Lower lobe of right lung (tissue), 2 donors: ENCODE data around the gene ENTPD7. TPM values are rescaled to one million over a fixed set of nuclear protein-coding genes. Genes with fewer than 3 reads are reported as not detected.
"Not testable (repeated sequence)": the region's sequence is repeated elsewhere in the genome, so short reads cannot be mapped to it uniquely, and the experiment has no call there.

Experiments used
- ATAC-seq, 2 donors: fragments of 200-7000 bp; cut with Tn5 transposase; one replicate each; pipeline ENCODE4 v1.9.1; 2020 to 2022; ENCODE audit warnings: mild to moderate bottlenecking in 2 of 2, moderate library complexity in 2 of 2
- DNase-seq: peaks from one replicate; pipeline ENCODE4 v3.0.0-alpha.2; 2020
- H3K27ac ChIP-seq: fragments of 200-600 bp; one replicate; pipeline ENCODE4 v1.8.0; 2022
- H3K27me3 ChIP-seq: fragments of 200-600 bp; one replicate; pipeline ENCODE4 v1.8.0; 2022; ENCODE audit warnings: low read depth
- H3K36me3 ChIP-seq: fragments of 200-600 bp; one replicate; pipeline ENCODE4 v1.8.0; 2022; ENCODE audit warnings: mild to moderate bottlenecking
- H3K4me1 ChIP-seq: fragments of 200-600 bp; one replicate; pipeline ENCODE4 v1.8.0; 2022
- H3K4me3 ChIP-seq: fragments of 200-600 bp; one replicate; pipeline ENCODE4 v1.8.0; 2022; ENCODE audit warnings: mild to moderate bottlenecking
- H3K9me3 ChIP-seq: fragments of 200-600 bp; one replicate; pipeline ENCODE4 v1.8.0; 2022
- CTCF ChIP-seq: fragments of 200-600 bp; IDR thresholded peaks from one replicate; pipeline ENCODE4 v1.8.0; 2022; ENCODE audit warnings: antibody characterized with exemption, mild to moderate bottlenecking
- intact Hi-C: fragments of 100-400 bp; cut with DNase I; formaldehyde crosslinking; loops from one replicate; pipeline ENCODE4 v1.11.0; 2022
- total RNA-seq: library from RNA; stranded (reverse); fragmentation: NEBNext Ultra II Directional; extraction: Animal tissue kit (Norgen Biotek cat#: 25700); gene quantifications from one replicate; pipeline ENCODE4 v1.2.1, GENCODE V29; 2021
- donor health status: DM: no; HTN: yes; CAD: no; lungs with severe emphysema.

Gene ENTPD7
- total RNA-seq, 1 donor from 2014 or later: 8.1 TPM

GRCh38 chr10:99740933-99741559 lies 81.7 kb downstream of the ENTPD7 start:
- ATAC-seq (no peak), DNase-seq (no peak)
- intact Hi-C loops: no loop called here
- no peaks in the 10 kb centered on the region for H3K27me3 ChIP-seq
- H3K36me3 ChIP-seq: peaks cover 88% of the 10 kb centered on the region
- H3K27ac ChIP-seq: no peak overlapping the region
- H3K4me1 ChIP-seq: no peaks in the 10 kb centered on the region
- H3K9me3 ChIP-seq: peaks cover 12% of the 10 kb centered on the region
- H3K4me3 ChIP-seq: no peak overlapping the region
- no peak for TF ChIP-seq CTCF

GRCh38 chr10:99742254-99742653 lies 82.9 kb downstream of the ENTPD7 start:
- Histone ChIP-seq H3K27ac (no peak overlapping the region), H3K4me3 (no peak overlapping the region), H3K4me1 (no peaks in the 10 kb centered on the region), H3K27me3 (no peaks in the 10 kb centered on the region), H3K9me3 (peaks cover 12% of the 10 kb centered on the region), H3K36me3 (peaks cover 88% of the 10 kb centered on the region)
- DNase-seq (no peak), ATAC-seq (no peak)
- intact Hi-C loops: no loop called here
- no peak for TF ChIP-seq CTCF

- Histone ChIP-seq H3K4me1 (no peaks in the 10 kb centered on the region), H3K9me3 (peaks cover 12% of the 10 kb centered on the region), H3K27me3 (no peaks in the 10 kb centered on the region), H3K36me3 (peaks cover 88% of the 10 kb centered on the region), H3K27ac (no peak overlapping the region), H3K4me3 (no peak overlapping the region)
- no peak for DNase-seq
- ATAC-seq: no peak
- TF ChIP-seq CTCF: no peak
- intact Hi-C loops: no loop called here
Observed at GRCh38 chr10:99742701-99743100, 83.4 kb downstream of the ENTPD7 start.

GRCh38 chr10:99743841-99744240 lies 84.5 kb downstream of the ENTPD7 start:
- peaks cover 12% of the 10 kb centered on the region for H3K9me3 ChIP-seq
- intact Hi-C loops: no loop called here
- H3K36me3 ChIP-seq: peaks cover 96% of the 10 kb centered on the region
- no peak overlapping the region for H3K4me3 ChIP-seq
- no peak overlapping the region for H3K27ac ChIP-seq
- H3K4me1 ChIP-seq: no peaks in the 10 kb centered on the region
- ATAC-seq: no peak
- no peak for DNase-seq
- H3K27me3 ChIP-seq: no peaks in the 10 kb centered on the region
- no peak for TF ChIP-seq CTCF

- H3K9me3 ChIP-seq, ATAC-seq, H3K27ac ChIP-seq, H3K4me1 ChIP-seq, H3K4me3 ChIP-seq, intact Hi-C loops, DNase-seq, H3K27me3 ChIP-seq: not testable (repeated sequence)
- peaks cover 97% of the 10 kb centered on the region for H3K36me3 ChIP-seq
Observed at GRCh38 chr10:99746166-99746565, 86.9 kb downstream of the ENTPD7 start.

GRCh38 chr10:99748823-99749451 lies 89.6 kb downstream of the ENTPD7 start:
- Histone ChIP-seq H3K9me3 (no peaks in the 10 kb centered on the region), H3K36me3 (peaks cover 97% of the 10 kb centered on the region), H3K4me3 (no peak overlapping the region), H3K27ac (no peak overlapping the region), H3K27me3 (no peaks in the 10 kb centered on the region), H3K4me1 (no peaks in the 10 kb centered on the region)
- TF ChIP-seq CTCF: no peak
- intact Hi-C loops: no loop called here
- DNase-seq: no peak
- no peak for ATAC-seq
